ENCODE measurements around the gene FRMPD1. TPM values are rescaled to one million over a fixed set of nuclear protein-coding genes. Genes with fewer than 3 reads are reported as not detected.

Gene FRMPD1
- total and polyA plus RNA-seq, 8 donors, result 0.16 to 1.5 (median 0.53) TPM

DNA sequence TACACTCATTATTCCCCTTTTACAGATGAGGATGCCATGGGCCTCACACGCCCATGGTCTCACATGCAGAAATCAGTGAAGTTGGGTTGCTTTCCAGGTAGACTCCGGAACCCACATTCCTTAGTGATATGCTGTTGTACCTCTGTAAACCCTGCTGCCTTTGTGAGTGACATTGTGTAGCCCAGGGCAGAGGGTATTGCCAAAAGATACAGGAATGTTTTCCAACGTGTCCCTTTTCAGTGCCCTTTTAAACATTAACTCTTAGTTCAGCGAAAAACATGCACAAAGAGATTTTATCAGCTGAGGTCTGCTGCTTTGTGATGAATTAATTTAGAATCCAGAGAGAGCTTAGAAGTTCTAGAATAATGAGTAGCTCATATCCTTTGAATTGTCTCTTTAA, 64.5 kb downstream of the FRMPD1 start:
- TF ChIP-seq, protein P1, sequence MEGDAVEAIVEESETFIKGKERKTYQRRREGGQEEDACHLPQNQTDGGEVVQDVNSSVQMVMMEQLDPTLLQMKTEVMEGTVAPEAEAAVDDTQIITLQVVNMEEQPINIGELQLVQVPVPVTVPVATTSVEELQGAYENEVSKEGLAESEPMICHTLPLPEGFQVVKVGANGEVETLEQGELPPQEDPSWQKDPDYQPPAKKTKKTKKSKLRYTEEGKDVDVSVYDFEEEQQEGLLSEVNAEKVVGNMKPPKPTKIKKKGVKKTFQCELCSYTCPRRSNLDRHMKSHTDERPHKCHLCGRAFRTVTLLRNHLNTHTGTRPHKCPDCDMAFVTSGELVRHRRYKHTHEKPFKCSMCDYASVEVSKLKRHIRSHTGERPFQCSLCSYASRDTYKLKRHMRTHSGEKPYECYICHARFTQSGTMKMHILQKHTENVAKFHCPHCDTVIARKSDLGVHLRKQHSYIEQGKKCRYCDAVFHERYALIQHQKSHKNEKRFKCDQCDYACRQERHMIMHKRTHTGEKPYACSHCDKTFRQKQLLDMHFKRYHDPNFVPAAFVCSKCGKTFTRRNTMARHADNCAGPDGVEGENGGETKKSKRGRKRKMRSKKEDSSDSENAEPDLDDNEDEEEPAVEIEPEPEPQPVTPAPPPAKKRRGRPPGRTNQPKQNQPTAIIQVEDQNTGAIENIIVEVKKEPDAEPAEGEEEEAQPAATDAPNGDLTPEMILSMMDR (IDR thresholded peaks at IDR 0.05), result no peak
- H3K27me3 ChIP-seq, result no peaks in the 10 kb centered on the region
- no peak overlapping the region for H3K27ac ChIP-seq
- no peaks in the 10 kb centered on the region for H3K36me3 ChIP-seq
- WGBS, 2 donors, result 34 to 36% methylated on average over 4 of the region's 4 CpGs
- no peaks in the 10 kb centered on the region for H3K4me1 ChIP-seq
- no peak overlapping the region for H3K4me3 ChIP-seq
- H3K9me3 ChIP-seq, result no peaks in the 10 kb centered on the region
- no peak for FAIRE-seq
- ATAC-seq, result peak in 1 of 4 donors; percentile 53
- intact Hi-C loops (cut with DNase I), result no loop called here
- no peak for DNase-seq

DNA sequence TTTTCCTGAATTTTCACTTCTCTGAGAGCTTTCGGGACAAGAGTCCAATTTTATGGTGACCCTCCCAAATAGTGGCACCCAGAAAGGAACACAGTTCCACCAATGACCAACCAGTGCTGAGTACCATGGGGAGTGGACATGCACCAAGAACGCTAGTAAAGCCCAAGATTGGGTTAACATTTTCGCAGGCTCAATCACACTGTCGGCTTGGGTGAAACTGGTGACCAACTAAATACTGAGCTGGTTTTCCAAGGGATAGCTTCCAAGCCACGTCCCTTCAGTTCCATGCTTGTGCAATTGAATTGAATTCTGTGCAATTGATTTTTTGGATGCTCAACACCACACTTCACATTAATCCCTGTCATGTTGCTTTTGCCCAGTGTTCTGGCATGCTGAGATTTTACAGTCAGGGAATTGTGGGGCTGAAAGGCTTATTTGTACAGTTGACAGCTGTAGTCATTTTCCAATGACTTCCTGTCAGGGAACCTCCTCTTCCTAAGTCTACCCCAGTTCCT, 65.3 kb downstream of the FRMPD1 start:
- peak in 1 of 4 donors; percentile 62 for ATAC-seq
- H3K36me3 ChIP-seq, result no peaks in the 10 kb centered on the region
- no peaks in the 10 kb centered on the region for H3K27me3 ChIP-seq
- FAIRE-seq, result no peak
- no peak overlapping the region for H3K27ac ChIP-seq
- TF ChIP-seq, protein P1 (IDR thresholded peaks at IDR 0.05), result no peak
- 80 to 83% methylated on average over 5 of the region's 5 CpGs for WGBS, 2 donors
- H3K9me3 ChIP-seq, result no peaks in the 10 kb centered on the region
- intact Hi-C loops (cut with DNase I), result no loop called here
- H3K4me1 ChIP-seq, result no peaks in the 10 kb centered on the region
- DNase-seq, result no peak
- H3K4me3 ChIP-seq, result no peak overlapping the region

DNA sequence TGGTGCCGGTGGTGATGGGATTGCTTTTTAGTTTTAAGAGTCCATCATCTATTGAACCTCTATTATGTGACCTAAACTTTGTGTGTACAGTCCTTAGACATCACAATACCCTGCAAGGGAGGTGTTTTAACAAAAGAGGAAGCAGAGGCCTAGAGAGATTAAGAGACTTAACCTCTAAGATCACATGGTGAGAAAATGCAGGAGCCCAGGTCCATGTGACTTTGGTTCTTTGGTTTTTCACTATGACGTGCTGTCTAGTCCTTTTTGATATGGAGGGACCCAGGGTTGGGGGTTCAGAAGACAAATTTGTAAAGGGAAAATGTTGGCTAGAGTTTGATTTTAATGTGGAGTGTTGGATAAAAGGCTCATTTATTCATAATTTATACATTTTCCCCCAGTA, 68.8 kb downstream of the FRMPD1 start:
- Histone ChIP-seq H3K9me3 (no peaks in the 10 kb centered on the region), H3K4me1 (no peaks in the 10 kb centered on the region), H3K27me3 (no peaks in the 10 kb centered on the region), H3K27ac (no peak overlapping the region), H3K36me3 (no peaks in the 10 kb centered on the region), H3K4me3 (no peak overlapping the region)
- TF ChIP-seq, protein P1 (IDR thresholded peaks at IDR 0.05), result no peak
- FAIRE-seq (no peak), DNase-seq (no peak), ATAC-seq (no peak)
- intact Hi-C loops (cut with DNase I), result no loop called here
- WGBS, 2 donors, result 80 to 96% methylated on average over 2 of the region's 2 CpGs

DNA sequence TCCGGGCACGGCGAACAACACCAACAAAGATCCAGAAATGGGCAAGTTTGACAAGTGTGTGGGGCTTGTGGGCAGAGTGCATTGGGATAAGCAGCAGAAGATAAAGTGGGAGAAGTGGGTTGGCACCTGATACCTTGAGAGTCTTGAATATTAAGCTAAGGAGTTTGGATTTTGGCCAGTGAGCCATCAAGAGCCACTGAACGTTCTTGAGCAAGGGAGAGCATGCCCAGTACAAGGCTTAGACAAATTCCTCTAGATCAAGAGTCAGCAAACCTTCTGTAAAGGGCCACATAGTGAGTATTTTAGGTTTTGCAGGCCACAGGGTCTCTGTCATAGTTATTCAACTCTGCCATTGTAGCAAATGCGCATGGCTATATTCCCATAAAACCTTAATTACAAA, 76.3 kb downstream of the FRMPD1 start:
- FAIRE-seq (no peak), ATAC-seq (no peak), DNase-seq (no peak)
- H3K27me3 ChIP-seq, result no peaks in the 10 kb centered on the region
- TF ChIP-seq, protein P1 (IDR thresholded peaks at IDR 0.05), result no peak
- intact Hi-C loops (cut with DNase I), result no loop called here
- no peak overlapping the region for H3K27ac ChIP-seq
- whole genome bisulfite sequencing, 2 donors, result 92% methylated on average over 5 of the region's 5 CpGs
- no peak overlapping the region for H3K4me3 ChIP-seq
- no peaks in the 10 kb centered on the region for H3K36me3 ChIP-seq
- no peaks in the 10 kb centered on the region for H3K9me3 ChIP-seq
- H3K4me1 ChIP-seq, result no peaks in the 10 kb centered on the region

DNA sequence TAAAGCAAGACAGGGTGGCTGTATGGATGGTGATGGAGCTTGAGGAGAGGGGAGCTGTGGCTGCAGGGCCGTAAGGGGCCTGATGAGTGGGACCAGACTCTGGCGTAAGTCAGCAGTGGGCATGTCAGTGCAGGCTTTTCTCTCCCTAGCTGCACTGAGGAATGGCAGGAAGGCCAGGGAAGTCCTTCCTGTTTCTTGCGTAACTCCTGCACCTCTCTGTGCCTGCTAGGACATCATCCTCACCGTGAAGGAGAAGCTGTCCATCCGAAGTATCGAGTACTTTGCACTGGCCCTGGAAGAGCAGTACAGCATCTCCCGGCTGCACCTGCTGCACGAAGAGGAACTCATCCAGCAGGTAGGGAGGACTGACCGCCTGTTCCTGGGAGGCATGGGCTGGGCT, 78.7 kb downstream of the FRMPD1 start:
- TF ChIP-seq, protein P1 (IDR thresholded peaks at IDR 0.05), result no peak
- DNase-seq (no peak), ATAC-seq (no peak), FAIRE-seq (no peak)
- intact Hi-C loops (cut with DNase I), result no loop called here
- Histone ChIP-seq H3K36me3 (no peaks in the 10 kb centered on the region), H3K9me3 (no peaks in the 10 kb centered on the region), H3K27ac (no peak overlapping the region), H3K27me3 (no peaks in the 10 kb centered on the region), H3K4me1 (no peaks in the 10 kb centered on the region), H3K4me3 (no peak overlapping the region)
- 82 to 88% methylated on average over 9 of the region's 9 CpGs for WGBS, 2 donors
